Chondrocyte (in vitro differentiated cells): ENCODE measurements around the gene ETV1. TPM values are rescaled to one million over a fixed set of nuclear protein-coding genes. Genes with fewer than 3 reads are reported as not detected.
"Not testable (repeated sequence)": the region's sequence is repeated elsewhere in the genome, so short reads cannot be mapped to it uniquely, and the experiment has no call there.

Experiments used
- DNase-seq: peaks from one replicate; pipeline ENCODE4 v3.0.0; 2021; ENCODE audit warnings: mixed read lengths, low spot score
- H3K27ac Mint-ChIP-seq: one replicate; pipeline ENCODE4 v1.8.0; 2021; ENCODE audit warnings: mild to moderate bottlenecking, moderate library complexity, mixed read lengths; ENCODE audit not compliant: unreplicated experiment
- H3K27me3 Mint-ChIP-seq: 2 replicates; pipeline ENCODE4 v1.8.0; 2021; ENCODE audit warnings: low read depth, mixed read lengths
- H3K36me3 Mint-ChIP-seq: 2 replicates; pipeline ENCODE4 v1.8.0; 2021; ENCODE audit warnings: low read depth, mixed read lengths
- H3K4me1 Mint-ChIP-seq: 2 replicates; pipeline ENCODE4 v1.8.0; 2021; ENCODE audit warnings: low read depth, mild to moderate bottlenecking, mixed read lengths
- H3K4me3 Mint-ChIP-seq: one replicate; pipeline ENCODE4 v1.8.0; 2021; ENCODE audit warnings: mild to moderate bottlenecking, moderate library complexity, mixed read lengths; ENCODE audit not compliant: unreplicated experiment
- H3K9me3 Mint-ChIP-seq: 2 replicates; pipeline ENCODE4 v1.8.0; 2021; ENCODE audit warnings: low read depth, mixed read lengths
- CTCF ChIP-seq: fragments of 200-600 bp; sonication (generic); IDR thresholded peaks from 2 replicates; pipeline ENCODE4 v1.5.0; 2021; ENCODE audit warnings: antibody characterized with exemption, mild to moderate bottlenecking, moderate library complexity
- total RNA-seq: library from RNA; stranded (reverse); gene quantifications from 3 replicates; pipeline ENCODE4 v1.2.1, GENCODE V29; 2021

Gene ETV1
- total RNA-seq, 1 donor from 2014 or later = 2.7 TPM

- H3K27ac Mint-ChIP-seq = no peak overlapping the region
- H3K27me3 Mint-ChIP-seq = no peaks in the 10 kb centered on the region
- no peaks in the 10 kb centered on the region for H3K36me3 Mint-ChIP-seq
- DNase-seq = no peak
- no peak for TF ChIP-seq CTCF
- H3K9me3 Mint-ChIP-seq = no peaks in the 10 kb centered on the region
- peaks cover 2% of the 10 kb centered on the region for H3K4me1 Mint-ChIP-seq
- no peak overlapping the region for H3K4me3 Mint-ChIP-seq
Observed at GRCh38 chr7:13933536-13933935, 55.9 kb downstream of the ETV1 start.

- Mint-ChIP-seq H3K27ac (no peak overlapping the region), H3K36me3 (no peaks in the 10 kb centered on the region)
- TF ChIP-seq CTCF = no peak
Observed at GRCh38 chr7:13933091-13933490, 56.4 kb downstream of the ETV1 start.

GRCh38 chr7:13932131-13932530, 57.3 kb downstream of the ETV1 start:
- no peaks in the 10 kb centered on the region for H3K36me3 Mint-ChIP-seq
- H3K9me3 Mint-ChIP-seq = no peaks in the 10 kb centered on the region
- H3K4me1 Mint-ChIP-seq = peaks cover 2% of the 10 kb centered on the region
- no peak overlapping the region for H3K27ac Mint-ChIP-seq
- no peak for DNase-seq
- TF ChIP-seq CTCF = no peak
- no peak overlapping the region for H3K4me3 Mint-ChIP-seq
- H3K27me3 Mint-ChIP-seq = no peaks in the 10 kb centered on the region

More at GRCh38 chr7:13933091-13933490, 56.4 kb downstream of the ETV1 start:
- no peak for DNase-seq
- no peak overlapping the region for H3K4me3 Mint-ChIP-seq
- no peaks in the 10 kb centered on the region for H3K27me3 Mint-ChIP-seq
- no peaks in the 10 kb centered on the region for H3K9me3 Mint-ChIP-seq
- H3K4me1 Mint-ChIP-seq = peaks cover 2% of the 10 kb centered on the region

- H3K9me3 Mint-ChIP-seq = no peaks in the 10 kb centered on the region
- no peak overlapping the region for H3K4me3 Mint-ChIP-seq
- H3K27me3 Mint-ChIP-seq = no peaks in the 10 kb centered on the region
- DNase-seq = no peak
- no peak for TF ChIP-seq CTCF
- H3K36me3 Mint-ChIP-seq = no peaks in the 10 kb centered on the region
- peaks cover 20% of the 10 kb centered on the region for H3K4me1 Mint-ChIP-seq
- peak overlapping the region; percentile 90 for H3K27ac Mint-ChIP-seq
Observed at GRCh38 chr7:13921062-13921461, 68.4 kb downstream of the ETV1 start.

GRCh38 chr7:13920053-13920697, 69.3 kb downstream of the ETV1 start:
- TF ChIP-seq CTCF = no peak
- Mint-ChIP-seq H3K36me3 (no peaks in the 10 kb centered on the region), H3K27me3 (no peaks in the 10 kb centered on the region), H3K9me3 (no peaks in the 10 kb centered on the region), H3K4me1 (peaks cover 20% of the 10 kb centered on the region), H3K27ac (peak overlapping the region; percentile 90), H3K4me3 (peak overlapping the region; percentile 24)
- DNase-seq = no peak

GRCh38 chr7:13918333-13918732, 71.1 kb downstream of the ETV1 start:
- not testable (repeated sequence) for H3K27ac Mint-ChIP-seq, H3K9me3 Mint-ChIP-seq, H3K4me3 Mint-ChIP-seq, DNase-seq, H3K27me3 Mint-ChIP-seq, H3K36me3 Mint-ChIP-seq
- H3K4me1 Mint-ChIP-seq = peaks cover 20% of the 10 kb centered on the region

- H3K9me3 Mint-ChIP-seq, H3K4me3 Mint-ChIP-seq, H3K27me3 Mint-ChIP-seq, H3K27ac Mint-ChIP-seq, H3K36me3 Mint-ChIP-seq, DNase-seq: not testable (repeated sequence)
- peaks cover 20% of the 10 kb centered on the region for H3K4me1 Mint-ChIP-seq
Observed at GRCh38 chr7:13917103-13917502, 72.4 kb downstream of the ETV1 start.
